Neuronal stem cell (in vitro differentiated cells): Measurements from ENCODE around the gene CELSR2.
A peak's percentile ranks its signal among the peaks of the same experiment; 100 is the strongest.

Experiments
- DNase-seq: peaks from one replicate; pipeline ENCODE4 v3.0.0-alpha.2; 2013; ENCODE audit warnings: low spot score
- H2AFZ ChIP-seq: one replicate; pipeline ENCODE4 v1.6.1; 2013; ENCODE audit warnings: mild to moderate bottlenecking, low read length, inconsistent platforms
- H2AK5ac ChIP-seq: 2 replicates; pipeline ENCODE4 v1.6.1; 2013; ENCODE audit warnings: low read depth, mild to moderate bottlenecking, inconsistent platforms, low read length, moderate library complexity, mixed read lengths
- H2BK120ac ChIP-seq: 2 replicates; pipeline ENCODE4 v1.6.1; 2013; ENCODE audit warnings: low read depth, mild to moderate bottlenecking, inconsistent platforms, low read length, moderate library complexity, mixed read lengths
- H2BK12ac ChIP-seq: one replicate; pipeline ENCODE4 v1.6.1; 2013; ENCODE audit warnings: low read length, inconsistent platforms
- H2BK15ac ChIP-seq: 2 replicates; pipeline ENCODE4 v1.6.1; 2013; ENCODE audit warnings: mild to moderate bottlenecking, low read length, inconsistent platforms, mixed read lengths
- H2BK5ac ChIP-seq: one replicate; pipeline ENCODE4 v1.6.1; 2013; ENCODE audit warnings: inconsistent platforms, mild to moderate bottlenecking, low read length, moderate library complexity
- H3K14ac ChIP-seq: one replicate; pipeline ENCODE4 v1.6.1; 2013; ENCODE audit warnings: low read length, inconsistent platforms
- H3K18ac ChIP-seq: 2 replicates; pipeline ENCODE4 v1.6.1; 2013; ENCODE audit warnings: low read length, inconsistent platforms
- H3K23ac ChIP-seq: 2 replicates; pipeline ENCODE4 v1.6.1; 2013; ENCODE audit warnings: low read depth, mild to moderate bottlenecking, mixed read lengths, low read length, inconsistent platforms; ENCODE audit not compliant: poor library complexity
- H3K27ac ChIP-seq: replicated peaks from 3 replicates; pipeline ENCODE4 v1.5.1; 2013; ENCODE audit warnings: low read length, inconsistent platforms
- H3K27me3 ChIP-seq, 3 experiments: 2 replicates each; pipeline ENCODE4 v1.6.1; 2013; ENCODE audit warnings: low read length in 3 of 3, mild to moderate bottlenecking in 2 of 3, inconsistent platforms in 1 of 3, low read depth in 1 of 3, mixed read lengths in 1 of 3, moderate library complexity in 1 of 3; ENCODE audit not compliant: control insufficient read depth in 3 of 3, insufficient read depth in 3 of 3
- H3K36me3 ChIP-seq, 2 donors: replicated peaks in 1 of 2; 2 replicates each; pipeline ENCODE4 v1.6.1; 2013; ENCODE audit warnings: low read length in 2 of 2; ENCODE audit not compliant: control insufficient read depth in 2 of 2, insufficient read depth in 2 of 2
- H3K4ac ChIP-seq: 2 replicates; pipeline ENCODE4 v1.6.1; 2013; ENCODE audit warnings: inconsistent platforms, mild to moderate bottlenecking, low read length, moderate library complexity
- H3K4me1 ChIP-seq, 2 donors: 1 replicate in 1 of 2; 2 replicates in 1 of 2; pipeline ENCODE4 v1.6.1; 2013; ENCODE audit warnings: low read length in 2 of 2, low read depth in 1 of 2; ENCODE audit not compliant: control insufficient read depth in 2 of 2, insufficient read depth in 1 of 2
- H3K4me2 ChIP-seq: one replicate; pipeline ENCODE4 v1.6.1; 2013; ENCODE audit warnings: mild to moderate bottlenecking, low read length, inconsistent platforms; ENCODE audit not compliant: insufficient read depth, poor library complexity, severe bottlenecking
- H3K4me3 ChIP-seq, 2 donors: 2 replicates each; pipeline ENCODE4 v1.5.1; 2013; ENCODE audit warnings: low read length in 2 of 2, mild to moderate bottlenecking in 2 of 2, inconsistent platforms in 1 of 2, moderate library complexity in 1 of 2
- H3K79me1 ChIP-seq: one replicate; pipeline ENCODE4 v1.6.1; 2013; ENCODE audit warnings: low read depth, mild to moderate bottlenecking, inconsistent platforms, low read length, moderate library complexity
- H3K9ac ChIP-seq: one replicate; pipeline ENCODE4 v1.6.1; 2013; ENCODE audit warnings: mild to moderate bottlenecking, low read depth, low read length, inconsistent platforms; ENCODE audit not compliant: poor library complexity
- H3K9me3 ChIP-seq, 2 donors: replicated peaks in 1 of 2; 2 replicates each; pipeline versions ENCODE3 to v1.6.1; 2013; ENCODE audit warnings: low read length in 2 of 2, mild to moderate bottlenecking in 2 of 2, inconsistent platforms in 1 of 2, low read depth in 1 of 2, mixed read lengths in 1 of 2, moderate library complexity in 1 of 2; ENCODE audit not compliant: control insufficient read depth in 2 of 2, insufficient read depth in 1 of 2
- H4K8ac ChIP-seq: one replicate; pipeline ENCODE4 v1.6.1; 2013; ENCODE audit warnings: low read depth, mild to moderate bottlenecking, inconsistent platforms, low read length, moderate library complexity
- H4K91ac ChIP-seq: one replicate; pipeline ENCODE4 v1.6.1; 2013; ENCODE audit warnings: low read length, low read depth, mild to moderate bottlenecking, inconsistent platforms; ENCODE audit not compliant: poor library complexity
- WGBS, 2 donors: extraction: QIAGEN DNeasy Blood & Tissue Kit; methylation state at CpG; one replicate each; pipeline ENCODE4 v1.1.7; 2013; ENCODE audit warnings: missing lambda C conversion rate in 2 of 2, mixed read lengths in 1 of 2; ENCODE audit not compliant: insufficient read length in 2 of 2, insufficient replicate concordance in 1 of 2; ENCODE audit errors: extremely low coverage in 2 of 2; 5-methylcytosine and 5-hydroxymethylcytosine counted together

Gene CELSR2

GRCh38 chr1:109270623-109271317 is 21.4 kb downstream of the CELSR2 start:
- Histone ChIP-seq H3K79me1 (peaks cover 9% of the 10 kb centered on the region), H3K9me3 (no peaks in the 10 kb centered on the region), H3K14ac (no peak overlapping the region), H4K8ac (no peak overlapping the region), H3K4me3 (no peak overlapping the region), H4K91ac (no peak overlapping the region), H3K4ac (no peak overlapping the region), H2BK15ac (no peak overlapping the region), H2AK5ac (no peak overlapping the region), H2BK5ac (peak overlapping the region; percentile 35), H3K4me1 (peaks cover 0 to 2% of the 10 kb centered on the region in 2 donors), H3K27ac (no peak overlapping the region), H3K27me3 (no peaks in the 10 kb centered on the region), H3K18ac (no peak overlapping the region), H2BK120ac (no peak overlapping the region), H2BK12ac (no peak overlapping the region), H3K9ac (no peak overlapping the region), H3K23ac (no peak overlapping the region), H3K36me3 (peaks cover 67 to 96% of the 10 kb centered on the region in 2 donors), H3K4me2 (no peak overlapping the region), H2AFZ (no peak overlapping the region)
- no peak for DNase-seq
- no CpG with 5 or more reads among the region's 20 CpGs for WGBS, 2 donors

- WGBS, 2 donors: no CpG with 5 or more reads among the region's 6 CpGs
- H3K9ac ChIP-seq: no peak overlapping the region
Measured at GRCh38 chr1:109271458-109271857, 22.1 kb downstream of the CELSR2 start.

GRCh38 chr1:109272021-109272799 is 22.9 kb downstream of the CELSR2 start:
- H3K79me1 ChIP-seq: peaks cover 8% of the 10 kb centered on the region
- H4K91ac ChIP-seq: no peak overlapping the region
- DNase-seq: no peak
- no peak overlapping the region for H2AFZ ChIP-seq
- H3K23ac ChIP-seq: peak overlapping the region; percentile 33
- no peak overlapping the region for H2BK5ac ChIP-seq
- no peak overlapping the region for H2BK15ac ChIP-seq
- H3K9me3 ChIP-seq: no peaks in the 10 kb centered on the region
- peaks cover 58 to 89% of the 10 kb centered on the region in 2 donors for H3K36me3 ChIP-seq
- H3K9ac ChIP-seq: no peak overlapping the region
- no peak overlapping the region for H3K27ac ChIP-seq
- H2AK5ac ChIP-seq: no peak overlapping the region
- no peak overlapping the region for H3K4ac ChIP-seq
- H2BK120ac ChIP-seq: no peak overlapping the region
- no peak overlapping the region for H3K4me3 ChIP-seq
- H4K8ac ChIP-seq: no peak overlapping the region
- no peak overlapping the region for H3K14ac ChIP-seq
- WGBS, 2 donors: no CpG with 5 or more reads among the region's 13 CpGs
- no peaks in the 10 kb centered on the region for H3K27me3 ChIP-seq
- H3K4me2 ChIP-seq: no peak overlapping the region
- peaks cover under 1 to 3% of the 10 kb centered on the region in 2 donors for H3K4me1 ChIP-seq
- H2BK12ac ChIP-seq: no peak overlapping the region
- no peak overlapping the region for H3K18ac ChIP-seq

More at GRCh38 chr1:109271458-109271857, 22.1 kb downstream of the CELSR2 start:
- Histone ChIP-seq H3K27me3 (no peaks in the 10 kb centered on the region), H3K4ac (no peak overlapping the region), H3K36me3 (peaks cover 62 to 96% of the 10 kb centered on the region in 2 donors), H3K27ac (no peak overlapping the region), H3K23ac (no peak overlapping the region), H3K14ac (no peak overlapping the region), H3K79me1 (peaks cover 8% of the 10 kb centered on the region), H2BK15ac (no peak overlapping the region), H3K4me1 (peaks cover 0 to 2% of the 10 kb centered on the region in 2 donors), H3K9me3 (no peaks in the 10 kb centered on the region), H2BK120ac (no peak overlapping the region), H2BK12ac (no peak overlapping the region), H3K18ac (no peak overlapping the region), H2BK5ac (no peak overlapping the region), H2AK5ac (no peak overlapping the region), H4K8ac (no peak overlapping the region), H3K4me3 (no peak overlapping the region), H4K91ac (no peak overlapping the region), H2AFZ (no peak overlapping the region), H3K4me2 (no peak overlapping the region)
- no peak for DNase-seq

- no peak overlapping the region for H2AK5ac ChIP-seq
- H2BK120ac ChIP-seq: no peak overlapping the region
- H2AFZ ChIP-seq: no peak overlapping the region
- H3K79me1 ChIP-seq: peaks cover 8% of the 10 kb centered on the region
- no CpG with 5 or more reads among the region's 16 CpGs for WGBS, 2 donors
- H3K27me3 ChIP-seq: no peaks in the 10 kb centered on the region
- H3K4me2 ChIP-seq: no peak overlapping the region
- no peak overlapping the region for H3K4me3 ChIP-seq
- H3K36me3 ChIP-seq: peaks cover 54 to 87% of the 10 kb centered on the region in 2 donors
- no peak overlapping the region for H4K91ac ChIP-seq
- peak overlapping the region; percentile 15 for H3K9ac ChIP-seq
- no peak overlapping the region for H4K8ac ChIP-seq
- no peak overlapping the region for H3K18ac ChIP-seq
- H3K4me1 ChIP-seq: peaks cover 1 to 5% of the 10 kb centered on the region in 2 donors
- H2BK15ac ChIP-seq: no peak overlapping the region
- DNase-seq: no peak
- H2BK12ac ChIP-seq: no peak overlapping the region
- no peak overlapping the region for H3K27ac ChIP-seq
- no peak overlapping the region for H2BK5ac ChIP-seq
- no peak overlapping the region for H3K23ac ChIP-seq
- no peaks in the 10 kb centered on the region for H3K9me3 ChIP-seq
- no peak overlapping the region for H3K14ac ChIP-seq
- no peak overlapping the region for H3K4ac ChIP-seq
Measured at GRCh38 chr1:109272831-109273547, 23.6 kb downstream of the CELSR2 start.
